Smooth muscle cell (in vitro differentiated cells): ENCODE data around the gene COL8A1. TPM values are rescaled to one million over a fixed set of nuclear protein-coding genes. Genes with fewer than 3 reads are reported as not detected.

Experiments
- DNase-seq: peaks from one replicate; lab custom pipeline; 2025; ENCODE audit not compliant: unreplicated experiment; lab: John Stamatoyannopoulos, UW
- H2AFZ ChIP-seq: fragments of 200-600 bp; sonication (generic); 2 replicates; pipeline ENCODE4 v1.6.0; 2016; ENCODE audit warnings: antibody characterized with exemption, low read depth, mild to moderate bottlenecking
- H3F3A ChIP-seq: fragments of 200-600 bp; sonication (generic); 2 replicates; pipeline ENCODE4 v1.6.0; 2017; ENCODE audit warnings: antibody characterized with exemption, low read depth
- H3K27ac ChIP-seq: fragments of 200-600 bp; sonication (generic); 2 replicates; pipeline ENCODE4 v1.5.1; 2016; ENCODE audit warnings: low read depth, mild to moderate bottlenecking
- H3K27me3 ChIP-seq: fragments of 200-600 bp; sonication (generic); 2 replicates; pipeline ENCODE4 v1.6.1; 2016; ENCODE audit warnings: low read depth, mild to moderate bottlenecking
- H3K36me3 ChIP-seq: fragments of 200-600 bp; sonication (generic); 2 replicates; pipeline ENCODE4 v1.5.1; 2016; ENCODE audit warnings: low read depth
- H3K4me1 ChIP-seq: fragments of 200-600 bp; sonication (generic); 2 replicates; pipeline ENCODE4 v1.5.1; 2016; ENCODE audit warnings: low read depth
- H3K4me2 ChIP-seq: fragments of 200-600 bp; sonication (generic); 2 replicates; pipeline ENCODE4 v1.6.0; 2016; ENCODE audit warnings: mild to moderate bottlenecking
- H3K4me3 ChIP-seq: fragments of 200-600 bp; sonication (generic); 2 replicates; pipeline ENCODE4 v1.5.1; 2016; ENCODE audit warnings: mild to moderate bottlenecking
- H3K79me2 ChIP-seq: fragments of 200-600 bp; sonication (generic); 2 replicates; pipeline ENCODE4 v1.6.0; 2016; ENCODE audit warnings: low read depth, mild to moderate bottlenecking
- H3K9ac ChIP-seq: fragments of 200-600 bp; sonication (generic); 2 replicates; pipeline ENCODE4 v1.6.0; 2016; ENCODE audit warnings: low read depth
- H3K9me3 ChIP-seq: fragments of 200-600 bp; sonication (generic); replicated peaks from 2 replicates; pipeline ENCODE4 v1.5.1; 2016; ENCODE audit warnings: low read depth
- H4K20me1 ChIP-seq: fragments of 200-600 bp; sonication (generic); 2 replicates; pipeline ENCODE4 v1.6.0; 2016; ENCODE audit warnings: low read depth
- CTCF ChIP-seq: fragments of 200-600 bp; sonication (generic); IDR thresholded peaks from 2 replicates; pipeline ENCODE4 v1.5.1; 2017; ENCODE audit warnings: borderline replicate concordance, mild to moderate bottlenecking, antibody characterized with exemption; ENCODE audit not compliant: insufficient read depth, poor library complexity, severe bottlenecking
- WGBS: methylation state at CpG from one replicate; pipeline ENCODE4 v1.1.7; 2016; ENCODE audit warnings: low lambda C conversion rate; 5-methylcytosine and 5-hydroxymethylcytosine counted together
- polyA plus RNA-seq: library from polyadenylated mRNA; unstranded; fragments of >200 nt; fragmentation: Nextera tagmentation; extraction: Ambion mirVana; gene quantifications from 2 replicates; pipeline ENCODE4 v1.2.1, GENCODE V29; 2016
- total RNA-seq: library from RNA; depleted of rRNA; stranded (reverse); fragments of >200 nt; gene quantifications from 2 replicates; pipeline ENCODE4 v1.2.3, GENCODE V29; 2014

COL8A1 gene
- total and polyA plus RNA-seq, 2 experiments from 2014 or later = 7.9 to 8.2 TPM

GRCh38 chr3:99659951-99660350 lies 21.6 kb downstream of the COL8A1 start:
- Histone ChIP-seq H3K36me3 (no peaks in the 10 kb centered on the region), H3K27ac (peak overlapping the region; percentile 44), H3K4me2 (no peak overlapping the region), H3K4me3 (no peak overlapping the region), H3K9me3 (no peaks in the 10 kb centered on the region), H4K20me1 (no peaks in the 10 kb centered on the region), H3F3A (no peaks in the 10 kb centered on the region), H3K27me3 (no peaks in the 10 kb centered on the region), H3K79me2 (no peaks in the 10 kb centered on the region), H2AFZ (no peak overlapping the region), H3K9ac (no peak overlapping the region), H3K4me1 (peaks cover 6% of the 10 kb centered on the region)
- TF ChIP-seq CTCF = no peak
- no peak for DNase-seq
- WGBS = 55% methylated on average over 4 of the region's 4 CpGs

- Histone ChIP-seq H3K9ac (no peak overlapping the region), H3K9me3 (no peaks in the 10 kb centered on the region), H2AFZ (no peak overlapping the region), H3F3A (no peaks in the 10 kb centered on the region), H3K4me2 (no peak overlapping the region), H3K79me2 (no peaks in the 10 kb centered on the region), H3K27me3 (no peaks in the 10 kb centered on the region), H3K4me1 (no peaks in the 10 kb centered on the region), H3K27ac (no peak overlapping the region), H4K20me1 (no peaks in the 10 kb centered on the region), H3K36me3 (no peaks in the 10 kb centered on the region), H3K4me3 (no peak overlapping the region)
- no peak for TF ChIP-seq CTCF
- WGBS = 70% methylated on average over 10 of the region's 10 CpGs
- DNase-seq = no peak
Measured at GRCh38 chr3:99662838-99663570, 24.6 kb downstream of the COL8A1 start.

- no peak overlapping the region for H3K4me3 ChIP-seq
- H2AFZ ChIP-seq = no peak overlapping the region
- no peaks in the 10 kb centered on the region for H3F3A ChIP-seq
- no peak for DNase-seq
- H3K27ac ChIP-seq = no peak overlapping the region
- no peak overlapping the region for H3K4me2 ChIP-seq
- H3K4me1 ChIP-seq = no peaks in the 10 kb centered on the region
- H3K79me2 ChIP-seq = no peaks in the 10 kb centered on the region
- no peaks in the 10 kb centered on the region for H3K27me3 ChIP-seq
- no peaks in the 10 kb centered on the region for H3K36me3 ChIP-seq
- no peak overlapping the region for H3K9ac ChIP-seq
- no peaks in the 10 kb centered on the region for H4K20me1 ChIP-seq
- TF ChIP-seq CTCF = no peak
- 66% methylated on average over 1 of the region's 1 CpG for WGBS
- H3K9me3 ChIP-seq = no peaks in the 10 kb centered on the region
Measured at GRCh38 chr3:99663977-99664376, 25.6 kb downstream of the COL8A1 start.

- DNase-seq = no peak
- Histone ChIP-seq H3K4me1 (no peaks in the 10 kb centered on the region), H3K4me2 (no peak overlapping the region), H3K27me3 (no peaks in the 10 kb centered on the region), H3K36me3 (no peaks in the 10 kb centered on the region), H4K20me1 (no peaks in the 10 kb centered on the region), H3K9me3 (no peaks in the 10 kb centered on the region), H3K9ac (no peak overlapping the region), H2AFZ (no peak overlapping the region), H3K4me3 (no peak overlapping the region), H3K27ac (no peak overlapping the region), H3K79me2 (no peaks in the 10 kb centered on the region), H3F3A (no peaks in the 10 kb centered on the region)
- WGBS = 94% methylated on average over 1 of the region's 1 CpG
- no peak for TF ChIP-seq CTCF
Measured at GRCh38 chr3:99665017-99665416, 26.6 kb downstream of the COL8A1 start.
